ENCODE results near the gene BHLHA9. TPM values are rescaled to one million over a fixed set of nuclear protein-coding genes. Genes with fewer than 3 reads are reported as not detected.
A peak's percentile ranks its signal among the peaks of the same experiment; 100 is the strongest.
"Not testable (repeated sequence)": the region's sequence is repeated elsewhere in the genome, so short reads cannot be mapped to it uniquely, and the experiment has no call there.

The BHLHA9 gene
- total and polyA plus RNA-seq, 8 donors: not detected

DNA sequence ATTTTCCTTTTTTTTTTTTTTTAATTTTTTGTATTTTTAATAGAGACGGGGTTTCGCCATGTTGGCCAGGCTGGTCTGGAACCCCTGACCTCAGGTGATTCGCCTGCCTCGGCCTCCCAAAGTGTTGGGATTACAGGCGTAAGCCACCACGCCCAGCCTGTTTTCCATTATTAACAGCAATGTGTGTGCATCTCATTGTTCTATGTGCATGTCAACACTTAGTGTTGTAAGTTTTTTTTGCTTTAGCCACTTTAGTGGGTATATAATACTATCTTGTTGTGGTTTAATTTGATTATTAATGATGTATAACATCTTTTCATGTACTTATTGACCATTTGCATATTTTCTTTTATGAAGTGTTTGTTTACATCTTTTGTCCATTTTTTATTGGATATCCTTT is 32.8 kb upstream of the BHLHA9 start:
- Histone ChIP-seq H3K27me3 (peaks cover 0 to 16% of the 10 kb centered on the region in 2 donors), H3K9me3 (no peaks in the 10 kb centered on the region), H3K36me3 (no peaks in the 10 kb centered on the region), H3K27ac (no peak overlapping the region), H3K4me3 (no peak overlapping the region), H3K4me1 (peaks cover 0 to 3% of the 10 kb centered on the region in 2 donors)
- TF ChIP-seq, protein P1, sequence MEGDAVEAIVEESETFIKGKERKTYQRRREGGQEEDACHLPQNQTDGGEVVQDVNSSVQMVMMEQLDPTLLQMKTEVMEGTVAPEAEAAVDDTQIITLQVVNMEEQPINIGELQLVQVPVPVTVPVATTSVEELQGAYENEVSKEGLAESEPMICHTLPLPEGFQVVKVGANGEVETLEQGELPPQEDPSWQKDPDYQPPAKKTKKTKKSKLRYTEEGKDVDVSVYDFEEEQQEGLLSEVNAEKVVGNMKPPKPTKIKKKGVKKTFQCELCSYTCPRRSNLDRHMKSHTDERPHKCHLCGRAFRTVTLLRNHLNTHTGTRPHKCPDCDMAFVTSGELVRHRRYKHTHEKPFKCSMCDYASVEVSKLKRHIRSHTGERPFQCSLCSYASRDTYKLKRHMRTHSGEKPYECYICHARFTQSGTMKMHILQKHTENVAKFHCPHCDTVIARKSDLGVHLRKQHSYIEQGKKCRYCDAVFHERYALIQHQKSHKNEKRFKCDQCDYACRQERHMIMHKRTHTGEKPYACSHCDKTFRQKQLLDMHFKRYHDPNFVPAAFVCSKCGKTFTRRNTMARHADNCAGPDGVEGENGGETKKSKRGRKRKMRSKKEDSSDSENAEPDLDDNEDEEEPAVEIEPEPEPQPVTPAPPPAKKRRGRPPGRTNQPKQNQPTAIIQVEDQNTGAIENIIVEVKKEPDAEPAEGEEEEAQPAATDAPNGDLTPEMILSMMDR (IDR thresholded peaks at IDR 0.05): no peak
- intact Hi-C loops (cut with DNase I): no loop called here
- no peak for ATAC-seq
- DNase-seq: no peak

DNA sequence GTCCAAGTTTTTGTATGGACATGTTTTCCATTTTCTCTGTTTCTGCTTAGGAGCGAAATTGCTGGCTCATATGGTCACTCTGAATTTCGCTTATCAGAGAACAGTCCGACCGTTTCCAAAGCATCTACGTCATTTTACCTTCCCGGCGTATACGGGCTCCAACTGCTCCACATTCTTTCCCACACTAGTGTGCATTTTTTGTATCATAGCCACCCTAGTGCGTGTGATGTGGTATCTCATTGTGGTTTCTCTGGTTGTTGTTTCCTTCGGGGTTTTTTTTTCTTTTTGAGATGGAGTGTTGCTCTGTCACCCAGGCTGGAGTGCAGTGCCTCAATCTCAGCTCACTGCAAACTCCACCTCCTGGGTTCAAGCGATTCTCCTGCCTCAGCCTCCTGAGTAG is 31.0 kb upstream of the BHLHA9 start:
- intact Hi-C loops (cut with DNase I): no loop called here
- H3K36me3 ChIP-seq: no peaks in the 10 kb centered on the region
- H3K27ac ChIP-seq: no peak overlapping the region
- H3K9me3 ChIP-seq: no peaks in the 10 kb centered on the region
- TF ChIP-seq, protein P1 (IDR thresholded peaks at IDR 0.05): no peak
- no peaks in the 10 kb centered on the region for H3K4me1 ChIP-seq
- DNase-seq (no peak), ATAC-seq (no peak)
- peaks cover 0 to 14% of the 10 kb centered on the region in 2 donors for H3K27me3 ChIP-seq
- no peak overlapping the region for H3K4me3 ChIP-seq

DNA sequence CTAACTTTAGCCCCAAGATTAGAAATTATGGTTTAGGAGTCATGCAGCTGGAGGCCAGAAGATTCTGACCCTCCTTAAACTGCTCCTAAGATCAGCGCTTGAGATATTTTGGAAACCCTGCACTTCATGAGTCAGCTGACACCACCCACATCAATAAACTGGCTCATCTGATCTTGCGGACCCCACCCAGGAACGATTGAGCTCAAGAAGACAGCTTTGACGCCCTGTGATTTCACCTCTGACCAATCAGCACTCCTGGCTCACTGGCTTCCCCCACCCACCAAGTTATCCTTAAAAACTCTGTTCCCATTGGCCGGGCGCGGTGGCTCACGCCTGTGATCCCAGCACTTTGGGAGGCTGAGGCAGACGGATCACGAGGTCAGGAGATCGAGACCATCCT is 29.8 kb upstream of the BHLHA9 start:
- ATAC-seq; intact Hi-C loops (cut with DNase I); H3K9me3 ChIP-seq; H3K4me1 ChIP-seq; H3K4me3 ChIP-seq; H3K27ac ChIP-seq; H3K36me3 ChIP-seq: not testable (repeated sequence)
- peak in 1 of 4 donors; percentile 22 for DNase-seq
- peaks cover 0 to 14% of the 10 kb centered on the region in 2 donors for H3K27me3 ChIP-seq

DNA sequence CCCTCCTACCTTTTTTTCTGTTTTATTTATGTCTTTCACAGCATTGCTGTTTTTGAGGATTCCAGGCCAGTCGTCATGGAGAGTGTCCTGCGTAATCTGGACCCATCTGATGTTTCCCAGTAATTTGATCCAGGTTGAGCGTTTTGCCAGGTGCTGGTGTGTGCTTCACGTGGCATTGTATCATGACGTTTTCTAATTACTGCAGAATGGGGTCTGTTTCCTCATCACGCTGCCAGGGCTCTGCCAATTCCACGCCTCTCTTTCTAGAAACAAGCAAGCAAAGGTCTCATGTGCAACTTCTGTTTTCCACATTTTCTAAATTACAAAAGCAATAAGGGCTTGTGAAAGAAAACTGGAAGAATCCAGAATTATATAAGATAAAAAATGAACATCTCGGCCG is 28.3 kb upstream of the BHLHA9 start:
- intact Hi-C loops (cut with DNase I): no loop called here
- TF ChIP-seq, protein P1 (IDR thresholded peaks at IDR 0.05): no peak
- no peaks in the 10 kb centered on the region for H3K4me1 ChIP-seq
- H3K9me3 ChIP-seq: no peaks in the 10 kb centered on the region
- no peak for DNase-seq
- H3K4me3 ChIP-seq: no peak overlapping the region
- H3K27ac ChIP-seq: no peak overlapping the region
- peak; percentile 33 for ATAC-seq
- no peaks in the 10 kb centered on the region for H3K36me3 ChIP-seq
- peaks cover 0 to 14% of the 10 kb centered on the region in 2 donors for H3K27me3 ChIP-seq

DNA sequence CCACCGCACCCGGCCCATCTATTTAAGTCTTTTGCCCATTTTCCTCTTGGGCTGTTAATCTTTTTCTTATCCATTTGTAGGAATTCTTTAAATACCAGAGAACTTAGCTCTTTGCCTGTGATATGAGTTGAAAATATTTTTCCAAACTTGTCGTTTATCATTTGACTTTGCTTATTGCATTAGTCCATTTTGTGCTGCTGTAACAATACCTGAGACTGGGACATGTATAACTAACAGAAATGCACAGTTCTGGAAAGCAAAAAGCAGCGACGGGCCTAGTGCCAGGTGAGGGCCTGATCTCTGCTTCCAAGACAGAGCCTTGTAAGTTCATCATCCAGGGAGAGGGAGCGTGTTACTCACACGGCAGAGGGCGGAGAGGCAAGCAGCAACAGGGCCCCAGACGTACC is 25.6 kb upstream of the BHLHA9 start:
- intact Hi-C loops (cut with DNase I): no loop called here
- no peaks in the 10 kb centered on the region for H3K9me3 ChIP-seq
- H3K27me3 ChIP-seq: peaks cover 0 to 11% of the 10 kb centered on the region in 2 donors
- DNase-seq: no peak
- no peak for ATAC-seq
- H3K27ac ChIP-seq: no peak overlapping the region
- no peaks in the 10 kb centered on the region for H3K36me3 ChIP-seq
- no peak overlapping the region for H3K4me3 ChIP-seq
- TF ChIP-seq, protein P1 (IDR thresholded peaks at IDR 0.05): no peak
- H3K4me1 ChIP-seq: no peaks in the 10 kb centered on the region

DNA sequence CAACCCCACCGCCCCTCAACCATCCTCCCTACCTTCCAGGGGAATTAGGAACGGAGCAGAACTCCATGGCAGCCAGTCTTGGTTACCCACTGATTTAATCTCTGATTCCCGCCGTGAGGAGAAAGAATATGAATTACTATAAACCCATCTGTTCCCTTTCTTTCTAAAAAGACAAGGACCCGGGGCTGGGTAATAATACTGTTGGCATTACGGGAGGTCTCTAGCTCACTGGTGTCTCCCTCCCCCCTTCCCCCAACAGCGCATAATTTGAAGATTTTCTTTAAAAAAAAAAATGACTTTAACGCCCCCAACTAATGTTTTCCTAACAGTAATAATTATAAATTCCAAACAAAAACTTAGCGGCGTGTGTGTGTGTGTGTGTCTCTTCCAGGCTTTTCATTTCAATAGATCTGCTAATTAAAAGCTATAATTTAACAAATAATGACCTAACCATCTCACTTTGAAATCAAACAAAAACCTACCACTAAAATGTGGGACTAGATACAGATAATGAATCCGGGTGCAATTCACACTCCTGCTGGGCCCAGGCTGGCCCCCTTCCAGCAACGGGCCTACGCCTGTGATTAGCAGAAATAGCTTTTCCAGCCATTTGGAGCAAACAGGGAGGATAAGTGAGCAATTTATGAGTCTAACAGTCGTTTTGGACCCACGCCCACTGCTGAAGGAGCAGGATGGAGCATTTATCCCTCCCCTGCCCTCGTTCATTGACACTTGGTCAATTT is 18.2 kb upstream of the BHLHA9 start:
- H3K9me3 ChIP-seq: no peaks in the 10 kb centered on the region
- no peak for ATAC-seq
- TF ChIP-seq, protein P1 (IDR thresholded peaks at IDR 0.05): no peak
- H3K4me3 ChIP-seq: no peak overlapping the region
- no peak overlapping the region for H3K27ac ChIP-seq
- H3K36me3 ChIP-seq: no peaks in the 10 kb centered on the region
- no peak for DNase-seq
- intact Hi-C loops (cut with DNase I): no loop called here
- peaks cover 0 to 22% of the 10 kb centered on the region in 2 donors for H3K27me3 ChIP-seq
- peaks cover 0 to 20% of the 10 kb centered on the region in 2 donors for H3K4me1 ChIP-seq
